Brain microvascular endothelial cell (primary cell): ENCODE results near the gene SYCE3.

Experiments used
- DNase-seq: peaks from one replicate; pipeline ENCODE4 v3.0.0-alpha.2; 2020
- H3K27ac ChIP-seq: fragments of 250-450 bp; sonication (Bioruptor Pico); 2 replicates; pipeline ENCODE4 v1.5.1; 2020; ENCODE audit warnings: mild to moderate bottlenecking, moderate library complexity
- H3K27me3 ChIP-seq: fragments of 250-450 bp; sonication (Bioruptor Pico); replicated peaks from 2 replicates; pipeline ENCODE4 v1.5.1; 2020; ENCODE audit warnings: mild to moderate bottlenecking
- H3K36me3 ChIP-seq: fragments of 250-450 bp; sonication (Bioruptor Pico); replicated peaks from 2 replicates; pipeline ENCODE4 v1.5.1; 2020; ENCODE audit warnings: mild to moderate bottlenecking
- H3K4me3 ChIP-seq: 2 replicates; pipeline ENCODE4 v1.5.1; 2011; ENCODE audit warnings: low read depth, mild to moderate bottlenecking, control low read depth, low read length, moderate library complexity
- in situ Hi-C: cut with HindIII; loops from 2 replicates; pipeline ENCODE4 v1.10.0; 2017; ENCODE audit warnings: low sequenced_read_pairs, low pct_ligation_motif_present
- TF ChIP-seq, protein P1 (sequence below): IDR thresholded peaks from 2 replicates; pipeline ENCODE4 v1.5.1; 2011; ENCODE audit warnings: low read depth, mild to moderate bottlenecking, moderate library complexity, low read length, control low read depth, inconsistent platforms; ENCODE audit errors: missing control alignments

Gene SYCE3

DNA sequence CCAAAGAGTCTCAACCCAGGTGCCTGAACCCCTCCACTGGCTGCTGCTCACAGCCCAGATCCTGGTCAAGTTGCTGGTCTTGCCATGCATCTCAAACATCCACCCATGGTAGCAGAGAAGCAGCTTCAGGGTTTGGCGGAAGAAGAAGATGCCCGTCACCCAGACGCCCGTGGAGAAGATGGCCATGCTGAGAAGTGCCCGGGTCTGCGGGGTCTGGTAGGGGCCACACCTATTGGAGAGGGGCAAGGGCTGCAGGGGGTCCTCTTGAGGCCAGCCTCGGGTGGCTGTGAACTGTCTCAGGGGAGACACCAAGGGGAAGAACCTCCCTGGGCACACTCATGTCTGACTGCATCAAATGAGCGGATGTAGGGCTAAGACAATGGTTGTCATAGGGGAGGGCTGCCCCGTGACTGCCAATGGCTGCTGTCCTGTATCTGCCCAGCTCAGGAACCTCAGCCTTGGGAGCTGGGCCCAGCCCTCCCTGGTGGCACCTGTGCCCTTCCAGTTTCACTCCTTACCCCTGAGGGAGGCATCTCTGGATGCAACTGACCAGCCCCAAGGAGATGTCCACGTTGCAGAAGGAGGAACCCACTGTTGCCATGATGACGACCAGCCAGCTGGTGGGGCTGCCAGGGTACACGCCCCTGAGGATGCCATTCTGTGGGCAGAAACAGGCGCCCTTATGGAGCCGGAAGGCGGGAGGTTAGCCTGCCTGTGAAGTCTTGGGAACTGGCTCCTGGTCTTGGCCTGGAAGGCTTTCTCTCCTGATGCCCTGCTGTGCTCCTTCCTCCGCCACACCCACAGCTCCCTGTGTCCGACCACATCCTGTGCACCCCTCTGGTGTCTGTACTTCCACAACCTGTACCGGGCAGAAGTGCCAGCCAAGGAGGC is 14.3 kb upstream of the SYCE3 start:
- no peak overlapping the region for H3K4me3 ChIP-seq
- no peaks in the 10 kb centered on the region for H3K36me3 ChIP-seq
- no peaks in the 10 kb centered on the region for H3K27me3 ChIP-seq
- TF ChIP-seq, protein P1, sequence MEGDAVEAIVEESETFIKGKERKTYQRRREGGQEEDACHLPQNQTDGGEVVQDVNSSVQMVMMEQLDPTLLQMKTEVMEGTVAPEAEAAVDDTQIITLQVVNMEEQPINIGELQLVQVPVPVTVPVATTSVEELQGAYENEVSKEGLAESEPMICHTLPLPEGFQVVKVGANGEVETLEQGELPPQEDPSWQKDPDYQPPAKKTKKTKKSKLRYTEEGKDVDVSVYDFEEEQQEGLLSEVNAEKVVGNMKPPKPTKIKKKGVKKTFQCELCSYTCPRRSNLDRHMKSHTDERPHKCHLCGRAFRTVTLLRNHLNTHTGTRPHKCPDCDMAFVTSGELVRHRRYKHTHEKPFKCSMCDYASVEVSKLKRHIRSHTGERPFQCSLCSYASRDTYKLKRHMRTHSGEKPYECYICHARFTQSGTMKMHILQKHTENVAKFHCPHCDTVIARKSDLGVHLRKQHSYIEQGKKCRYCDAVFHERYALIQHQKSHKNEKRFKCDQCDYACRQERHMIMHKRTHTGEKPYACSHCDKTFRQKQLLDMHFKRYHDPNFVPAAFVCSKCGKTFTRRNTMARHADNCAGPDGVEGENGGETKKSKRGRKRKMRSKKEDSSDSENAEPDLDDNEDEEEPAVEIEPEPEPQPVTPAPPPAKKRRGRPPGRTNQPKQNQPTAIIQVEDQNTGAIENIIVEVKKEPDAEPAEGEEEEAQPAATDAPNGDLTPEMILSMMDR: no peak
- DNase-seq: no peak
- H3K27ac ChIP-seq: no peak overlapping the region
- in situ Hi-C loops: no loop called here

GRCh38 chr22:50576070-50576469 is 13.4 kb upstream of the SYCE3 start:
- in situ Hi-C loops: no loop called here
- Histone ChIP-seq H3K36me3 (no peaks in the 10 kb centered on the region), H3K27me3 (no peaks in the 10 kb centered on the region), H3K4me3 (no peak overlapping the region), H3K27ac (no peak overlapping the region)
- TF ChIP-seq, protein P1: peak; percentile 67
- peak; percentile 12 for DNase-seq

DNA sequence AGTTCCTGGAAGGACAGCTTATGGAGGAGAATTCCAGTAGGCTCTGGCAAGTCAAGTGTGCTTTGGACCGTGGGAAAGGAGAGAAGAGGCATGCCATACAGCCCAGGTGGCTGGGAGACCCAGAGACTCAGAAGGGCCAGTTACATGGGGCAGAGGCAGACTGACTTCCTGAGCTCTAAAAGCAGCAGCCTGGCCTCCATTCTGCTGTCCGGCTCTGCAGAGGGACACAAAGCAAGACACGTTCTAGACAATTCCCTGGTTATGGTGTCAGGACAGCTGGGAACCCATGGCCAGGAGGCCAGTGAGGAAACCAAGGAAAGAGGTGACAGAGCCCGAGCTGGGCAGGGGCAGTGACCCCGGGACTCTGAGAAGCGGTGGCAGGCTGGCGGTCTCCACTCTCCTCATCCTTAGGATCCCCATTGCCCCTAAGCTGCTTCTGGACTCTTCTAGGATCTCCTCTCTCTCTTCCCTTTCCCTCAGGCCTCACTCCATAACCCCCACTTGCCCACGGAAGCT is 12.8 kb upstream of the SYCE3 start:
- no peak for DNase-seq
- Histone ChIP-seq H3K36me3 (no peaks in the 10 kb centered on the region), H3K4me3 (no peak overlapping the region), H3K27ac (no peak overlapping the region), H3K27me3 (no peaks in the 10 kb centered on the region)
- TF ChIP-seq, protein P1: no peak
- in situ Hi-C loops: no loop called here

DNA sequence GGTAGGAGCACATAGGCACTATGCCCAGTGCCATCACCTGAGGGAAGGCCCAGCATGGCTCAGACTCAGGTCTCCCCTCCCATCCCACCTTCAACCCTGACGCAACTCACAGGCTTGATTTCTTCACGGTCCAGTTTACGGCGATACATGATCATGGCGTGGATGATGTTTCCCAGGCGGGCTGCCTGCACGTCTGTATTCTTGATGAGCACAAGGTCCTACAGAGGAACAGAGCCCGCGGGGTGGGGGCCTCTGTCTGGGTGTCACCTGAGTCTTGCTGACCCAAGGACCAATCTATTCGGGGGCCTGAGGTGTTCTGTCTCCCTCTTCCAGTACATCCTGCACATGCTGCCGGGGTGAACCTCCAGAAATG is 11.7 kb upstream of the SYCE3 start:
- no peaks in the 10 kb centered on the region for H3K36me3 ChIP-seq

GRCh38 chr22:50573491-50574382 is 11.0 kb upstream of the SYCE3 start:
- no peak for DNase-seq
- in situ Hi-C loops: no loop called here
- no peak overlapping the region for H3K27ac ChIP-seq
- H3K36me3 ChIP-seq: no peaks in the 10 kb centered on the region
- no peaks in the 10 kb centered on the region for H3K27me3 ChIP-seq
- no peak overlapping the region for H3K4me3 ChIP-seq
- TF ChIP-seq, protein P1: no peak

More for the DNA sequence above, 11.7 kb upstream of the SYCE3 start:
- Histone ChIP-seq H3K27ac (no peak overlapping the region), H3K27me3 (no peaks in the 10 kb centered on the region), H3K4me3 (no peak overlapping the region)
- TF ChIP-seq, protein P1: no peak
- DNase-seq: no peak
- in situ Hi-C loops: no loop called here
